A549 treated with Hydrocortisone at 1 μM for 4 hours (cell line): Measurements from ENCODE around the gene SBNO1. TPM values are rescaled to one million over a fixed set of nuclear protein-coding genes. Genes with fewer than 3 reads are reported as not detected.

Experiments
- total RNA-seq: library from RNA; stranded (reverse); fragments of 200-300 nt; extraction: Qiagen RNA extraction; gene quantifications from 5 replicates; pipeline ENCODE4 v1.2.3, GENCODE V29; 2022

Gene SBNO1
- total RNA-seq: 15.9 to 29.3 TPM (median 22.6 TPM) in 5 replicates

GRCh38 chr12:123364532-123365024 is at the start of gene SBNO1:
Gene SBNO1, minus strand, starts transcription at chr12:123364847. Its CDS starts 14,406 bp downstream, at chr12:123350441.

Other genes with a start within 250 kb of the SBNO1 start
- 16.2 to 21.8 TPM (median 19.0 TPM) in 5 replicates for gene PITPNM2, start 213.8 kb downstream of the SBNO1 start, total RNA-seq
- gene MPHOSPH9, start 131.7 kb downstream of the SBNO1 start, total RNA-seq: 17.2 to 28.3 TPM (median 19.9 TPM) in 5 replicates
- gene MTRFR, start 131.4 kb downstream of the SBNO1 start, total RNA-seq: 12.9 to 19.9 TPM (median 15.8 TPM) in 5 replicates
- gene CDK2AP1, start 93.0 kb downstream of the SBNO1 start, total RNA-seq: 125 to 179 TPM (median 161 TPM) in 5 replicates
- gene KMT5A, start 19.3 kb upstream of the SBNO1 start, total RNA-seq: 49.9 to 60.5 TPM (median 53.9 TPM) in 5 replicates
- 1.4 to 1.6 TPM (median 1.5 TPM) in 5 replicates for gene RILPL2, start 71.8 kb upstream of the SBNO1 start, total RNA-seq
- 17.8 to 20.3 TPM (median 18.6 TPM) in 5 replicates for gene SNRNP35, start 93.3 kb upstream of the SBNO1 start, total RNA-seq
- gene RILPL1, start 168.9 kb upstream of the SBNO1 start, total RNA-seq: 10.6 to 13.3 TPM (median 11.8 TPM) in 5 replicates
- 168 to 206 TPM (median 197 TPM) in 5 replicates for gene TMED2, start 219.7 kb upstream of the SBNO1 start, total RNA-seq
- 29.2 to 33.1 TPM (median 30.0 TPM) in 5 replicates for gene DDX55, start 237.3 kb upstream of the SBNO1 start, total RNA-seq